ACC112 (cell line): Measurements from ENCODE around the gene DSCAM.

Experiments used
- H2AFZ ChIP-seq: fragments of 200-600 bp; sonication (generic); one replicate; pipeline ENCODE4 v1.6.0; 2017; ENCODE audit warnings: antibody characterized with exemption, low read length; ENCODE audit not compliant: unreplicated experiment
- H3K27ac ChIP-seq: fragments of 200-600 bp; sonication (generic); 2 replicates; pipeline ENCODE4 v1.5.1; 2014; ENCODE audit warnings: low read depth, mild to moderate bottlenecking, antibody characterized with exemption, low read length, moderate library complexity
- H3K27me3 ChIP-seq: fragments of 200-600 bp; sonication (generic); 2 replicates; pipeline ENCODE4 v1.6.1; 2014; ENCODE audit warnings: mild to moderate bottlenecking, antibody characterized with exemption, low read length, moderate library complexity, mixed read lengths; ENCODE audit not compliant: insufficient read depth
- H3K36me3 ChIP-seq: fragments of 200-600 bp; sonication (generic); 2 replicates; pipeline ENCODE4 v1.6.1; 2016; ENCODE audit warnings: mild to moderate bottlenecking, antibody characterized with exemption, low read length, moderate library complexity, mixed read lengths; ENCODE audit not compliant: insufficient read depth
- H3K4me1 ChIP-seq: fragments of 200-600 bp; sonication (generic); one replicate; pipeline ENCODE4 v1.6.1; 2016; ENCODE audit warnings: low read length, mixed read lengths; ENCODE audit not compliant: insufficient read depth, unreplicated experiment, control insufficient read depth
- H3K4me3 ChIP-seq: fragments of 200-600 bp; sonication (generic); 2 replicates; pipeline ENCODE4 v1.5.1; 2014; ENCODE audit warnings: mild to moderate bottlenecking, low read depth, low read length
- H3K79me2 ChIP-seq: fragments of 200-600 bp; sonication (generic); one replicate; pipeline ENCODE4 v1.6.0; 2016; ENCODE audit warnings: low read length; ENCODE audit not compliant: control insufficient read depth, unreplicated experiment, insufficient read depth

Gene DSCAM

DNA sequence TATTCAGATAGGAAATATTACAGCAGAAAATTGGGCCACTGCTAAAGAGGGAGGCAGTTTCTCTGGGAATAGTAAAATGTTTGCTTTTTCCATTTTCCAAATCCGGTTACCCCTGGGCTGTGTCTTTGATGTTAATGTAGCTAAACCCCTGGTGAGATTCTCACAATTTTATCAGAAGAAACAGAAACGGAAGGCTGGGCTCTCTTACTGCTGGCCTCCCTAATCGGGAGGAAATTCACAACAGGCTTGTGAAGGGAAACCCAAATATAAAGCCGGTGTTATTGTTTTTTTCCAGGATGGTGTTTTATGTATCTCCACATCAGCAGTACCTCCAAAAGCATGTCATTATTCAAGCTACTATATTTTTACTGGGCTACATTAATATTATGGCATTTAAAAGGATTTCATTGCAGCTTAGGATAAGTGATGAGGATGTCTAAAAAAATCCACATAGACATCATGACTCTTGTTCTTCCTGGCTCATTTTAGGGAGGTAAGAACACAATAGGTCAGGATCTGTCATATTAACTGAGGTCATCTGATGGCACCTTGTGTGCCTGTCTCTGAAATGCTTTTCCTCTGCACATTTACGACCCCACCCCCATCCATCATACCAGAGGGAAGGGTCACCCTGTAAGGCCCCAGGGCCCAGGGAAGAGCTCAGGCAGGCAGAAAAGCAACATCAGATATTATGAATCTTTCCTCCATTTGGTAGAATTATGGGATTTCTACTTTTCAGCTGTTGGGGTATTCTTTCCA lies 158.7 kb downstream of the DSCAM start:
- Histone ChIP-seq H3K27me3 (no peaks in the 10 kb centered on the region), H3K4me1 (no peaks in the 10 kb centered on the region), H2AFZ (no peak overlapping the region), H3K27ac (no peak overlapping the region), H3K36me3 (no peaks in the 10 kb centered on the region), H3K79me2 (no peaks in the 10 kb centered on the region), H3K4me3 (no peak overlapping the region)

DNA sequence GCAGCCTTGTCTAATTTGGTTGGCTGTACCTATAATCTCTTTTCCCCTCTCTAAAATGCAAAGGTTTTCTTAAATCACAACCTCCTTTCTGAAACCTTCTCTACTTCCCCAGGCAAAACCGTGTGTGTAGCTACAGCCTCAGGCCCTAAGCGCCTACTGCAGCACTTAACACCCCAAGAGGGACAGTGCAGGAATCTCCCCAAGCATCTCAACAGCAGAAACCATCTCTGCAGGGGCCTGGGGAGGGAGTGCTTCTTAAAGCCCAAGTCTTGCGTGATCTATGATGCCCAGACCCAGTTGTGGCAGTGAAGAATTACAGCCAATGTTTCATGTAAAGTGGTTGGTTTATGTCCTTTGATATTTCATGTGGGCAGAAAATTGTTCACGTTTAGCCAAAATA lies 159.3 kb downstream of the DSCAM start:
- no peaks in the 10 kb centered on the region for H3K36me3 ChIP-seq
- no peaks in the 10 kb centered on the region for H3K79me2 ChIP-seq
- no peak overlapping the region for H2AFZ ChIP-seq
- no peaks in the 10 kb centered on the region for H3K4me1 ChIP-seq
- no peak overlapping the region for H3K4me3 ChIP-seq
- H3K27ac ChIP-seq, result no peak overlapping the region
- no peaks in the 10 kb centered on the region for H3K27me3 ChIP-seq

DNA sequence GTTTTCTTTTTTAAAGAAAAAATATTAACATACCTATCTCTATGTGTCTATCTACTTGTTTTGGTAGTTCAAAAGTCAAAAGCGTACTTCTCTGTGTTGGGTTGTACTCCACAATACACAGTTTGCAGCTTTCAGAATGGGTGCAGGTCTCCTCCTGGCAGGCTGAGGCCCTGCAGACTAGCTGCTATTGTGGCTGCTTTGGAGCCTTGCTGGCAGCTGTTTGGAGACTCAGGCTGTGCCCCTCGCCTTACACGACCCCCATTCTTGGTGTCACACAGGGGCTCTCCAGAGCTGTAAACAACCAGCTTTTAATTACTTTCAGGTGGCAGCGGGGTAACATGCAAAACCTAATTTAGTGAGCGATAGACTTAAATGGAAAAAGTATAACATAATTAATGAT lies 160.4 kb downstream of the DSCAM start:
- Histone ChIP-seq H3K4me1 (no peaks in the 10 kb centered on the region), H3K79me2 (no peaks in the 10 kb centered on the region)

DNA sequence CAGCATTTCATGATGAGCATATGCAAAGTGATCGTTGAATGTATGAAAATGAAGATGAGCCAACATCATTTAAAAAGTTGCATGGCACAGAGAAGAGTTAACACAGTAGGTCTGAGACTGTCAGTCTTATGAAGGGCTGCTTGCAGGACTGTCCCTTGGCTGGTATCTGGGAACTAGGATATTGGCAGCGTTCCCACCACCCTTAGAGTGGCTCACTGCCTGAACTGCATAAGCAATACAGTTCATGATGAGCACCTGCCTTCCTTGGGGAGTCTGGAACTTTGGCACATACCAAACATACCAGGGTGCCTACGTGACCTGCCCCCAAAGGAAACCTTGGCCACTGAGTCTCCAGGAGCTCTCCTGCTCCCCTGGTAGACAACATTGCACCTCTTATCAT lies 161.8 kb downstream of the DSCAM start:
- Histone ChIP-seq H3K4me3 (no peak overlapping the region), H3K36me3 (no peaks in the 10 kb centered on the region), H2AFZ (no peak overlapping the region), H3K79me2 (no peaks in the 10 kb centered on the region), H3K27ac (no peak overlapping the region), H3K27me3 (no peaks in the 10 kb centered on the region), H3K4me1 (no peaks in the 10 kb centered on the region)

More for the DNA sequence above, 160.4 kb downstream of the DSCAM start:
- H3K4me3 ChIP-seq, result no peak overlapping the region
- no peaks in the 10 kb centered on the region for H3K36me3 ChIP-seq
- H3K27me3 ChIP-seq, result no peaks in the 10 kb centered on the region
- H3K27ac ChIP-seq, result no peak overlapping the region
- H2AFZ ChIP-seq, result no peak overlapping the region

DNA sequence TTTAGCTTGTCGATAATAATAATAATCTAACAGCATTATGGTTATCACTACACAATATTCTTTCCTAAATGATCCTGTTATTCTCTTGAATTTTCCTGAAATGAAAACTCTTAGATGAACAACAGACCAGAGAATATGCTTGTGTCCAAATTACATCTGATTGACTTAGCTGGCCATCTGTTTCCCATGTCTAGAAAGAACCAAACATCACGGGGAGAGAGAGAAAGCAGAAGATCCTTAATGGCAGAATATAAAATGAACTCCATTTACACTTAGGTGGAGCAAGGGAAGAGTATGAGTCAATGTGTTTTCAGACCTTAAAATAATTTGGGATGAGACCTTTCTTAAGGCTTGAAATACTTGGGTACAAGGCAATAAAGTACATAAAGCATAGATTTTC lies 162.2 kb downstream of the DSCAM start:
- H3K27ac ChIP-seq, result no peak overlapping the region
- H3K4me1 ChIP-seq, result no peaks in the 10 kb centered on the region
- H3K36me3 ChIP-seq, result no peaks in the 10 kb centered on the region
- no peak overlapping the region for H3K4me3 ChIP-seq
- no peak overlapping the region for H2AFZ ChIP-seq
- H3K27me3 ChIP-seq, result no peaks in the 10 kb centered on the region
- H3K79me2 ChIP-seq, result no peaks in the 10 kb centered on the region

DNA sequence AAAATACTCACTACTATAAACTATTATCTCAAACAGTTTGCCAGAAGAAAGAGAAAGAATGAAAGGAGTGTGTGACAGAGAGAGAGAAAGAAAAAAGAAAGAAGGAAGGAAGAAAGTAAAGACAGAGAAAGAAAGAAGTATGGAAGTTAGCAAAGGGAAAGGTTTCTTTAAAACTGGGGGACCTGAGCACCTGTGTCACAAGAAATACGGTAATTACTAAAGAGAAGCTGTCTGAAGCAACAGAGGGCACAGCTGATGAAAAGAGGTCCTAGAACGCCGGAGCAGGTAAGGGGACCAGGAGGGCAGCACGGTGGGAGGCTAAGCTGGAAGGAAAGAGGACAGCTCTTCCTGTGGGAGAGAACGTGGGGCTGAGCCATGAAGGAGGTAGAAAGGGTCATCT lies 163.6 kb downstream of the DSCAM start:
- H3K36me3 ChIP-seq, result no peaks in the 10 kb centered on the region
- no peaks in the 10 kb centered on the region for H3K27me3 ChIP-seq
- H3K4me1 ChIP-seq, result no peaks in the 10 kb centered on the region

DNA sequence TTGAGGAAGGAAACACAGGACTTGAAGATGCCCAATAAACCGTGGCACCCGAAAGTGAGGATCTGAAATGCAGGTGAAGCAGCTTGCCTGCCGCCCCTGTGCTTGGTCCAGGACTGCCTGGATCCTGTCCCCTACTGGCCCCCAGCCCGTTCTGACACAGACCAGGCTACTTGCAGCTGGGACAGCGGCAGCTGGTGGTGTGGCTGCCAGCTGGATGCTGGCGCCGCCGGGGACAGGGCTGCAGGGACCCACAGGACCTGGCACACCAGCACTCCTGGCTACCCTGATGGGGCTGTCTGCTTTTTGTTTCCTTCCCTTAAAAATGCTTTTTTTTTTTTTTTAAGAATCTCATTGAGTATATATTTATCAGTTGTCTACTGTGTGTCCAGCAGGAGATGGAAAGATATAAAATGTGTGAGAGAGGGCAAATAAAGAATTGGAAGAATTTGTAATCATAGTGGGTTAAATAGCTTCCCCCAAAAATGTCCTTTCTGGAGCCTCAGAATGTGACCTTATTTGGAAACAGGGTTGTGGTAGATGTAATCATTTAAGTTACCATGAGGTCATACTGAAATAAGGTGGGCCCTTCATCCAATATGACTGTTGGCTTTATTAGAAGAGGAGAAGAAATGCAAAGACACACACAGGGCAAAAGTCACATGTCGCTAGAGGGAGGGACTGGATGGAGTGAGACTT lies 165.6 kb downstream of the DSCAM start:
- Histone ChIP-seq H3K36me3 (no peaks in the 10 kb centered on the region), H3K4me3 (no peak overlapping the region)

More for the DNA sequence above, 163.6 kb downstream of the DSCAM start:
- no peak overlapping the region for H3K4me3 ChIP-seq
- H3K79me2 ChIP-seq, result no peaks in the 10 kb centered on the region
- no peak overlapping the region for H2AFZ ChIP-seq
- no peak overlapping the region for H3K27ac ChIP-seq

DNA sequence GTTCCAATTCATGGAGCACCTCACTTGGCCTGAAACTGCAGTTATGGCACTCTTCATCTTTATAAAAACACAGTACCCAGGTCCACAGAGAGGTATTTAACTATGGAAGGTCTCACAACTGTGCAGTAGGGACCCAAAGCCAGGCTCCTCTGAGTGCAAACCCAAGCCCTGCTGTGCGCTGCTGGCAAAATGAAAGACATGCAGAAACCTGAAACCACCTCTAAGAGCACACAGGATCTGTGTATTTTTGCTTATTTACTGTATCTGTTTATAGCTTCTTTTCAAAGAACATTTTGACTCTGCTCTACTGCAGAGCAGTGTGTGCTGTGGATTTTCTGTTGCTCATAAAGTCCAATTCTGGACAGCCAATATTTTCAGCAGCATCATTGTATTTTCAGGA lies 166.6 kb downstream of the DSCAM start:
- Histone ChIP-seq H3K4me3 (no peak overlapping the region), H2AFZ (no peak overlapping the region), H3K27ac (no peak overlapping the region), H3K79me2 (no peaks in the 10 kb centered on the region), H3K36me3 (no peaks in the 10 kb centered on the region), H3K27me3 (no peaks in the 10 kb centered on the region), H3K4me1 (no peaks in the 10 kb centered on the region)

More for the DNA sequence above, 165.6 kb downstream of the DSCAM start:
- no peaks in the 10 kb centered on the region for H3K27me3 ChIP-seq
- no peak overlapping the region for H2AFZ ChIP-seq
- H3K27ac ChIP-seq, result no peak overlapping the region
- no peaks in the 10 kb centered on the region for H3K79me2 ChIP-seq
- no peaks in the 10 kb centered on the region for H3K4me1 ChIP-seq

DNA sequence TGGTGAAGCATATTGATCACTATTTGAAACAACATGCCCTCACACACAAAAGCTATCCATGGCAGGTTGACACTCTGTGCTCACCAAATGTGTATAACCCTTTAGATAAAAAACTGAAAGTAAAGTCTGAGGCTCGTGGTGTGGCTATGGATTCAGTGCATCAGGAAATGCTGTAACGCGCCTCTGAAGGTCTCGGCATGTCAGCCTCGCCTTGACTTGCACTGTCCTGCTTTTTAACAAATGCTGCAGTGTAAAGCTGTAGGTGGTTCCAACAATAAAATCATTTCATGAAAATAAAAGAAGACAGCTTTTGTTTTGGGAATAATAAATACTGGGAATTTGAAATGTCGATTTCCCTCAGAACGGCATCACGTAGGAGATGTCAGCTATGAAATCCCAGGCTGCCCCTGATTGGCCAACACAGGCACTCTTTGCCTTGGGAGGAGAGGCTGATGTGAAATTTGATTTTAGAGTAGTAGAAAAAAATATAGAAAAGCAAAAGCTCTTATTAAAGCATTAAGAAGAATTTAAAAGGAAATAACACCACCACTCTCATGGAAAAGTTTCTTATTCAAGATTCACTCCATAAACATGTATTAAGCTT lies 168.2 kb downstream of the DSCAM start:
- H3K79me2 ChIP-seq, result no peaks in the 10 kb centered on the region
- no peaks in the 10 kb centered on the region for H3K36me3 ChIP-seq
- no peak overlapping the region for H3K27ac ChIP-seq
- no peaks in the 10 kb centered on the region for H3K4me1 ChIP-seq
- H2AFZ ChIP-seq, result no peak overlapping the region
- H3K4me3 ChIP-seq, result no peak overlapping the region
- no peaks in the 10 kb centered on the region for H3K27me3 ChIP-seq

DNA sequence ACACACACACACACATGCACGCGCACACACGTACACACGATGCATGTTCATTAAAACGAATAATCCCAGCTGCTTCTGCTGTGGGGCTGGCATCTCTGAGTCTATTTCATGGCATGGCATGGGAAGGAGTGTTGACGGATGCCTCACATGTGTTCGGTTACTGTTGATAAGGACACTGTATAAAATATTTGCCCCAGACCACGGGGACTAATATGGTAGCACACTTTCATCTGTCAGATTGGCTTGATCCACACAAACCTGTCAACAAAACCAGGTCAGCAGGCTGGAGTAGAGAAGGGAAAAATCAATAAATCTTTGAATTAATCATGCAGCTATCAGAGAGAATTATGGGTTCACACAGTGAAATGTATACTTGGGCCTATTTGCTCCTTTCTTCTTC lies 171.9 kb downstream of the DSCAM start:
- Histone ChIP-seq H2AFZ (no peak overlapping the region), H3K27ac (no peak overlapping the region), H3K36me3 (no peaks in the 10 kb centered on the region), H3K4me1 (no peaks in the 10 kb centered on the region), H3K27me3 (no peaks in the 10 kb centered on the region), H3K79me2 (no peaks in the 10 kb centered on the region), H3K4me3 (no peak overlapping the region)

DNA sequence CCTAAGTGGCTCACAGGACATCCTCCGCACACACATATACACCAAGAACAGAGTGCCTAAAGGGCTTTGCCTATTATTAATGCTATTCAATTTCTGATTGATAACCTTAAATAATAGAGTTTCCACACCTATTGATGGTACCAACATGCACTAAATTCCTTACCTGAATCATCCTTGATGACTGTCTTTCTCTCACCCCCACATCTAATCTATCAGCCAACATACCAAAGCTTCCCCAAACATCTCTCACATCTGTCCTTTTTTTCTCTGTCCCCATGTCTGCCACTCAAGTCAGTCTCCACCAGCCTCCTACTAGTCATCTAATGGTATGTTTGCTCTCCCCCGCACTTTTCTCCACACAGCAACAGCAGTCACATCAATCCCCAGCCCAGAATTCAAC lies 174.4 kb downstream of the DSCAM start:
- Histone ChIP-seq H3K27me3 (no peaks in the 10 kb centered on the region), H3K27ac (no peak overlapping the region), H3K79me2 (no peaks in the 10 kb centered on the region), H3K36me3 (no peaks in the 10 kb centered on the region), H3K4me3 (no peak overlapping the region), H3K4me1 (no peaks in the 10 kb centered on the region), H2AFZ (no peak overlapping the region)
